Common myeloid progenitor, CD34-positive (primary cell): Measurements from ENCODE around the gene CROT.
A peak's percentile ranks its signal among the peaks of the same experiment; 100 is the strongest.

Source experiments
- CTCF ChIA-PET: fragments of 350-600 bp; sonication (Branson Sonifier 250); formaldehyde crosslinking; loops from one replicate; lab custom pipeline; 2021; ENCODE audit warnings: antibody characterized with exemption; lab: Charles Lee
- POLR2A ChIA-PET: fragments of 350-600 bp; sonication (Branson Sonifier 250); formaldehyde crosslinking; loops from one replicate; lab custom pipeline; 2021; ENCODE audit warnings: antibody characterized with exemption; lab: Charles Lee
- DNase-seq, 3 donors: peaks; one replicate each; pipeline versions ENCODE4 v3.0.0 to v3.0.0-alpha.2; 2013
- H3K27ac ChIP-seq, 2 experiments: 1 replicate in 1 of 2; 2 replicates in 1 of 2; pipeline ENCODE4 v1.7.0; 2013; ENCODE audit warnings: inconsistent platforms in 2 of 2, low read length in 2 of 2, mild to moderate bottlenecking in 2 of 2, low read depth in 1 of 2, moderate library complexity in 1 of 2; ENCODE audit not compliant: severe bottlenecking in 2 of 2, insufficient read depth in 1 of 2, poor library complexity in 1 of 2
- H3K27me3 ChIP-seq, 5 experiments: replicated peaks in 2 of 5; 1 replicate in 3 of 5; 2 replicates in 2 of 5; pipeline versions ENCODE4 v1.6.1 to v1.7.0; 2013; ENCODE audit warnings: low read length in 4 of 5, mild to moderate bottlenecking in 2 of 5, moderate library complexity in 2 of 5, inconsistent platforms in 1 of 5; ENCODE audit not compliant: insufficient read depth in 5 of 5, control insufficient read depth in 4 of 5
- H3K36me3 ChIP-seq, 4 experiments: 1 replicate in 2 of 4; 2 replicates in 2 of 4; pipeline versions ENCODE4 v1.6.1 to v1.7.0; 2013; ENCODE audit warnings: low read length in 3 of 4, control low read depth in 1 of 4, mild to moderate bottlenecking in 1 of 4; ENCODE audit not compliant: control insufficient read depth in 4 of 4, insufficient read depth in 4 of 4
- H3K4me1 ChIP-seq, 4 experiments: 1 replicate in 3 of 4; 2 replicates in 1 of 4; pipeline versions ENCODE4 v1.6.1 to v1.7.1; 2013; ENCODE audit warnings: low read length in 3 of 4, mild to moderate bottlenecking in 3 of 4, control low read depth in 1 of 4, inconsistent platforms in 1 of 4, moderate library complexity in 1 of 4; ENCODE audit not compliant: control insufficient read depth in 4 of 4, insufficient read depth in 4 of 4; ENCODE audit errors: control extremely low read depth in 1 of 4
- H3K4me3 ChIP-seq, 7 experiments: 1 replicate in 4 of 7; 2 replicates in 3 of 7; pipeline versions ENCODE4 v1.5.1 to v1.7.0; 2013; ENCODE audit warnings: mild to moderate bottlenecking in 7 of 7, low read length in 6 of 7, moderate library complexity in 6 of 7, inconsistent platforms in 2 of 7, low read depth in 2 of 7, control low read depth in 1 of 7; ENCODE audit not compliant: insufficient read depth in 4 of 7, control insufficient read depth in 1 of 7; ENCODE audit errors: extremely low read depth in 1 of 7
- H3K9me3 ChIP-seq, 5 experiments: 1 replicate in 4 of 5; 2 replicates in 1 of 5; pipeline versions ENCODE4 v1.6.1 to v1.7.1; 2013; ENCODE audit warnings: low read length in 4 of 5, mild to moderate bottlenecking in 2 of 5, inconsistent platforms in 1 of 5, low read depth in 1 of 5, moderate library complexity in 1 of 5; ENCODE audit not compliant: control insufficient read depth in 4 of 5, insufficient read depth in 2 of 5; ENCODE audit errors: control extremely low read depth in 1 of 5
- WGBS: methylation state at CpG from one replicate; pipeline ENCODE4 v1.1.5; 2013; ENCODE audit not compliant: insufficient coverage; 5-methylcytosine and 5-hydroxymethylcytosine counted together

The CROT gene

GRCh38 chr7:87448388-87448787 lies 102.9 kb downstream of the CROT start:
- DNase-seq = peak in 2 of 3 donors; percentile 48 to 57
- ChIA-PET POLR2A (no interaction called here), CTCF (no interaction called here)
- Histone ChIP-seq H3K4me3 (no peak overlapping the region), H3K36me3 (no peaks in the 10 kb centered on the region), H3K9me3 (no peaks in the 10 kb centered on the region), H3K27ac (no peak overlapping the region), H3K27me3 (no peaks in the 10 kb centered on the region), H3K4me1 (peaks cover 0 to 3% (median under 1%) of the 10 kb centered on the region in 4 experiments)
- 64% methylated on average over 7 of the region's 7 CpGs for WGBS
